DMS53 treated with DMSO at 0.1 percent for 48 hours (cell line): ENCODE data around the gene OR52E1.

Experiments
- DNase-seq: peaks from one replicate; lab custom pipeline; 2025; ENCODE audit not compliant: unreplicated experiment; lab: John Stamatoyannopoulos, UW

The OR52E1 gene

DNA sequence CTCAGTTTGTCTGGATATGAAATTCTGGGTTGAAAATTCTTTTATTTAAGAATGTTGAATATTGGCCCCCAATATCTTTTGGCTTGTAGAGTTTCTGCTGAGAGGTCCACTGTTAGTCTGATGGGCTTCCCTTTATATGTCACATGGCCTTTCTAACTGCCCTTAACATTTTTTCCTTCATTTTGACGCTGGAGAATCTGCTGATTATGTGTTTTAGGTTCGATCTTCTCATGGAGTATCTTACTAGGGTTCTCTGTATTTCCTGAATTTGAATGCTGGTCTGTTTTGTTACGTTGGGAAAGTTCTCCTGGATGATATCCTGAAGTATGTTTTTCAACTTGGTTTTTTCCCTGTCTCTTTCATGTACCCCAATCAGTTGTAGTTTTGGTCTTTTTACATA lies 46.0 kb downstream of the OR52E1 start:
- no peak for DNase-seq

GRCh38 chr11:5117588-5117987 lies 48.2 kb downstream of the OR52E1 start:
- DNase-seq, result no peak

GRCh38 chr11:5118893-5119292 lies 49.5 kb downstream of the OR52E1 start:
- no peak for DNase-seq
